Heart left ventricle (tissue), 13 donors: ENCODE data around the gene IFRD1.

Source experiments
- POLR2A ChIP-seq, 2 donors: fragments of 450-650 bp; IDR thresholded peaks; one replicate each; pipeline ENCODE4 v1.6.1; 2017; ENCODE audit warnings: antibody characterized with exemption in 2 of 2, mild to moderate bottlenecking in 2 of 2, moderate library complexity in 2 of 2
- TF ChIP-seq, protein P1 (sequence below), 12 donors: fragments of 200-600 bp; sonication (generic) in 4 of 12; IDR thresholded peaks; one replicate each; pipeline versions ENCODE4 v1.5.0 to v1.8.0; 2018 to 2022; ENCODE audit warnings: antibody characterized with exemption in 12 of 12, mild to moderate bottlenecking in 5 of 12
- donor health status: ischemic (EF 13 %, LVEDD 7.1; RV severe dilation, severe dysfunction).
- donor health status: DM: no; HTN: yes; CAD: no.
- donor health status: DM: no; HTN: no; CAD: no.
- donor health status: ischemic (EF 25% LVEDD 6.9; RV normal size, moderate dysfunction).
- donor health status: ischemic (EF 25% LVEDD 5.7; RV mildly dilated, moderate dysfunction).
- donor health status: ischemic (EF 35%, LVEDD 5.7; RV mildly dilated, moderate dysfunction).
- donor health status: nonischemic (EF 11% LVEDD 7.7; RV severe dilation, severe dysfunction).
- donor health status: DM: yes; HTN: yes; CAD: no.
- donor health status: PGD.
- donor health status: ischemic (EF 29% LVEDD 5.4; RV normal size, mild dysfunction).
- donor health status: nonischemic (EF 23%, LVEDD 6.1; RV moderate dilation, normal function).

DNA sequence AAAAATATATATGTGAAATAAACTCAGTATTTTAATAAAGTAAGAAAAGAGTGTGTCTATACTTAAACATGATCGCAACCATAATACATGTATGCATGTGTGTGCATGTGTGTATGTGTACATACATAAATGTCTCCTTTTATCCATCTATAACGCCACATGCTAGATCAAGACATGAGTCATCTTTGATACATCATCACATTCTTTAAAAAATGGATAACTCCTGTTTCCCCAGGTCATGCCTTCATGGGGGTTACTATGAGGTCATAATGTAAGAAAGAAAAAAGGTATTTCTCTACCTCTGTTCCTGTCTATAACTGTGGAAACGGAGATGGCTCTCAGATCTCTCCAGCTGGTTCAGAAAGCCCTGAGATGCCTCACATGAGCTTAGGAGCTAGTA lies 71.7 kb downstream of the IFRD1 start:
- TF ChIP-seq, protein P1, sequence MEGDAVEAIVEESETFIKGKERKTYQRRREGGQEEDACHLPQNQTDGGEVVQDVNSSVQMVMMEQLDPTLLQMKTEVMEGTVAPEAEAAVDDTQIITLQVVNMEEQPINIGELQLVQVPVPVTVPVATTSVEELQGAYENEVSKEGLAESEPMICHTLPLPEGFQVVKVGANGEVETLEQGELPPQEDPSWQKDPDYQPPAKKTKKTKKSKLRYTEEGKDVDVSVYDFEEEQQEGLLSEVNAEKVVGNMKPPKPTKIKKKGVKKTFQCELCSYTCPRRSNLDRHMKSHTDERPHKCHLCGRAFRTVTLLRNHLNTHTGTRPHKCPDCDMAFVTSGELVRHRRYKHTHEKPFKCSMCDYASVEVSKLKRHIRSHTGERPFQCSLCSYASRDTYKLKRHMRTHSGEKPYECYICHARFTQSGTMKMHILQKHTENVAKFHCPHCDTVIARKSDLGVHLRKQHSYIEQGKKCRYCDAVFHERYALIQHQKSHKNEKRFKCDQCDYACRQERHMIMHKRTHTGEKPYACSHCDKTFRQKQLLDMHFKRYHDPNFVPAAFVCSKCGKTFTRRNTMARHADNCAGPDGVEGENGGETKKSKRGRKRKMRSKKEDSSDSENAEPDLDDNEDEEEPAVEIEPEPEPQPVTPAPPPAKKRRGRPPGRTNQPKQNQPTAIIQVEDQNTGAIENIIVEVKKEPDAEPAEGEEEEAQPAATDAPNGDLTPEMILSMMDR (IDR thresholded peaks at IDR 0.05): no peak
- no peak for TF ChIP-seq POLR2A (IDR thresholded peaks at IDR 0.05)
